Measurements from ENCODE around the gene SH2B2.

The SH2B2 gene

DNA sequence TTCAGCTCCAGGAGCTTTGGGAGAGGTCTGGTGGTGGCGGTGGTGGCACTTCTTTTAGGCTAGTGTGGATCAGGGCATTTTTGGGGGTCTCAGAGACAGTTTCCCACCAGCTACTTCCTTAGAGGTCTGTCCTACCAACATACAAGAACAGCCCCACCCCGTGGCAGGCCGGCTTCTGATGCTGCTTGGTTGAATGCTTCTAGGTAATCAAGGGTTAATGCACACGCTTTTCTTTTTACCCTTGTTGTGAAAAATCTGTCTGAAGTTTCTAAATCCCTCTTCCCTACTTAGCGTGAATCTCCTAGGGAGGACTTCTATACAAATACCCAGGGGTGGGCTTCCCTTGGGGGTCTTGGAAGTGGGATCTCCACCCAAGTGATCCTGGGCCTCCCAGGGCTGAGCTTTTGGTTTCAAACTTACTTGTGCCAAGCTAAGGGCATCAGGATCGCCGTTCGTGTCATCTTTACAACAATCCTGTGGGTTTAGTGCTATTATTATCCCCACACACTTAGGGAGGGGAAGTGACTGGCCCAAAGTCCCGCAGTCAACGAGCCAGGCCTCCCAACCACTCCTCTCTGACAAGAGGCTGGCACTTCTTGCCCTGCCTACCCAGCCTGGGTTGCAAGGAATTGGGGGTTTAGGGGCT is 1.7 kb downstream of the SH2B2 start:
- no peak for TF ChIP-seq CTCF (conservative IDR thresholded peaks at IDR 0.05)
- H3K27ac ChIP-seq: peak overlapping the region; percentile 80; the same call in 1 of the 2 replicates

DNA sequence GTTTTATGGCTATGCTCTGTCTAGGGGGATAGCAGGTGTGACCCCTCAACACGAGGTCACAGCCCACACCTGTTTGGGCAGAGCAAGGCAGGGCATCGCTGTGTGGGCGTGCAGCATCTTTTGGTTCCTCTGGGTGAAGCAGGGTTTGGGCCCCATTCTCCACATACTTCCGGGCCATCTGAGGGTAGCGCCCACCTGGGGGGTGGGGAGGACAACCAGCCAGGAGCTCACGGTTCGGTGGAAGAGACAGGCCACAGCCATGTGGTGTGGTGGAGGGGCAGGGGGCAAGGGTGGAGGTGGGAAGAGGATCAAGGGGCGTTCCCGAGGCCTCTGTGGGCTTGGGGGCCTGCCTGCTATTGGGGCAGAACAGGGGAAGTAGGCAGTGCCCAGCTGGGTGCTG is 2.4 kb downstream of the SH2B2 start:
- no peak overlapping the region for H3K27ac ChIP-seq
- TF ChIP-seq CTCF (conservative IDR thresholded peaks at IDR 0.05): no peak

GRCh38 chr7:102291056-102291915 is 4.6 kb downstream of the SH2B2 start:
- no peak for TF ChIP-seq CTCF (conservative IDR thresholded peaks at IDR 0.05)
- no peak overlapping the region for H3K27ac ChIP-seq

- no peak for TF ChIP-seq CTCF (conservative IDR thresholded peaks at IDR 0.05)
Measured at GRCh38 chr7:102291916-102292267, 5.2 kb downstream of the SH2B2 start.

DNA sequence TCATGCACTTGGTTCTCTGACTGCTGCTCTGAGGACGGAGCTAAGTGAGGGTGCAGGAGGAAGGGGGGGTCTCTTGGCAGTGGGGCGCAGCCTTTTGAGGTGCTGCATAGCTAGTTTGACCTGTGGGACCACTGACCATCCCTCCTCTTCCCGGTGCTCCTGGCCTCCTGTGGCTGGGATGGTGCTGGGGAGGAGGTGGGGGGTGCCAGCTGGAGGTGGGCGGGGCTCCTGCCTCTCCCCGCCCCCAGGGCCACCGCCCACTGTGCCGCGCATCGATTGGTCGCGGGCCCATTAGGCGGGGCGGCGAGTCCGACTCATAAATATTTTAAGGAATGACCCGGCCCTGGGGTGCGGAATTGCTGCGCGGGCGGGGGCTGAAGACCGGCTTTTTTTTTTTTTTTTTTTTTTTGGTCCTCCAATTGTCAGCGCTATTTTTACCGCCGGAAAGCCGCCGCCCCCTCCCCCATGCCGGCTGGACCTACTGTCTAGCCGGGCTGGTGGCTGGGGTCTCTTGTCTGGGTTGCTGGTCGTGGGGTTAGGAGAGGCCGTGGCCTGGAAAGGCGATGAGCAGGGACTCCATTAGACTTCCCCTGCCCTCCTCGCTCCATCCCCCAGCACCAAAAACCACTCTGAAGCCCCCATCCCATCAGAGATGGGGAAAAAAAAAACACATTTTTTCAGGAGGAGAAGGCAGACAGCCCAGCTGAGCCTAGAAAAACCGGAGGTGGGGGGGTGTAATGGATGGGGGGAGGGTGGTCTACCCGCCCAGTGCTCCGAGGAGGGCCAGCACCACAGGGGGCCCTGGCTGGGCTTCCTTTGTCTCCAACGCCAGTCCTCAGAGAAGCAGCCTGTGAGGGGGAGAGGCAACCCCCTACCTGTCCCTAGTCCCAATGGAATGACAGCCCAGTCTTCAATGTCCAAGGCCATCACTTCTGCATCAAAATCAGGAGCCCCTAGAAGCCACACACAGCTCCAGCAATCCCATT is 6.4 kb downstream of the SH2B2 start:
- no peak for TF ChIP-seq CTCF (conservative IDR thresholded peaks at IDR 0.05)
- no peak overlapping the region for H3K27ac ChIP-seq

More at GRCh38 chr7:102291916-102292267, 5.2 kb downstream of the SH2B2 start:
- H3K27ac ChIP-seq: no peak overlapping the region

DNA sequence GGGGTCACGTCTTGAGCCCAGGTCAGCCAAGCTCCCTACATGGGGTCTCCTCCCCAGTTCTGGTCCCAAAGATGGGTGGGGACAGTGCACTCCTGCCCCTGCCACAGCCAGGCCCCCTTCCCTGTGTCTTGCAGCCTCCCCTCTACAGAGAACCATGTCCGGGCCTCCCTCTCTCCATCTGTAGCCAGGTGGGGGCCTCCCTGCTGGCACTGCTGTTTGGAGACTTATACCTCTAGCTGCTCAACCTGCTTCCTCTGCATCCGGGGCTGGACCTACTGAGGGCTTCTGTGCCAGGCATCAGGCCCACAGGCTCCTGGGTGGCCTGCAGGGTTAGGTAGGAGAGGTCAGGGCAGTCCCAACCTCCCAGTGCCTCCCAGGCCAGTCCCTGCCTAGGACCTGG is 7.9 kb downstream of the SH2B2 start:
- H3K27ac ChIP-seq: no peak overlapping the region
- TF ChIP-seq CTCF (conservative IDR thresholded peaks at IDR 0.05): no peak

Measured in VCaP (cell line).